SH-SY5Y (cell line): Measurements from ENCODE around the gene TINCR.

ENCODE experiments used
- GATA2 ChIP-seq: IDR thresholded peaks from 2 replicates; pipeline ENCODE4 v1.6.1; 2011; ENCODE audit warnings: mild to moderate bottlenecking, low read depth, low read length
- GATA3 ChIP-seq: IDR thresholded peaks from 2 replicates; pipeline ENCODE4 v1.6.1; 2011; ENCODE audit warnings: low read depth, mild to moderate bottlenecking, low read length, moderate library complexity

GRCh38 chr19:5579697-5580096 is 11.9 kb upstream of the TINCR start:
- TF ChIP-seq GATA3 (no peak), GATA2 (no peak)
